Measurements from ENCODE around the gene RAC3.

- TF ChIP-seq EZH2 (IDR thresholded peaks at IDR 0.05; ENCODE audit: borderline replicate concordance, low read depth, low read length, poor library complexity, severe bottlenecking) (no peak), CTCF (conservative IDR thresholded peaks at IDR 0.05; ENCODE audit: low read depth, low read length) (no peak)
These were observed 19.5 kb downstream of the RAC3 start for GRCh38 chr17:82050761-82051641.
